Breast epithelium (tissue), 4 donors: ENCODE data around the gene TLE6. TPM values are rescaled to one million over a fixed set of nuclear protein-coding genes. Genes with fewer than 3 reads are reported as not detected.

Source experiments
- DNase-seq, 2 donors: peaks; one replicate each; pipeline ENCODE4 v3.0.0-alpha.2; 2019; ENCODE audit warnings: low spot score in 2 of 2
- H3K27ac ChIP-seq, 2 donors: fragments of 200-600 bp; sonication (generic) in 1 of 2; one replicate each; pipeline ENCODE4 v1.5.1; 2016 to 2019; ENCODE audit warnings: mild to moderate bottlenecking in 1 of 2
- H3K27me3 ChIP-seq, 2 donors: fragments of 200-600 bp; sonication (generic) in 1 of 2; one replicate each; pipeline versions ENCODE4 v1.5.1 to v1.6.0; 2017 to 2019; ENCODE audit warnings: control low read depth in 1 of 2, mild to moderate bottlenecking in 1 of 2
- H3K36me3 ChIP-seq: fragments of 200-600 bp; one replicate; pipeline ENCODE4 v1.5.1; 2019
- H3K4me1 ChIP-seq, 2 donors: fragments of 200-600 bp; sonication (generic); one replicate each; pipeline ENCODE4 v1.5.1; 2016 to 2019; ENCODE audit warnings: control low read depth in 1 of 2
- H3K4me3 ChIP-seq, 3 donors: fragments of 200-600 bp; sonication (generic); 1 replicate in 2 of 3; 2 replicates in 1 of 3; pipeline ENCODE4 v1.5.1; 2016 to 2019; ENCODE audit warnings: mild to moderate bottlenecking in 3 of 3, moderate library complexity in 2 of 3
- H3K9me3 ChIP-seq, 2 donors: fragments of 200-600 bp; sonication (generic) in 1 of 2; one replicate each; pipeline ENCODE4 v1.5.1; 2016 to 2019; ENCODE audit warnings: control low read depth in 1 of 2
- CTCF ChIP-seq, 3 donors: fragments of 450-650 bp; IDR thresholded peaks; one replicate each; pipeline ENCODE4 v1.5.1; 2016 to 2017; ENCODE audit warnings: antibody characterized with exemption in 3 of 3, mild to moderate bottlenecking in 3 of 3, moderate library complexity in 3 of 3
- POLR2A ChIP-seq: fragments of 450-650 bp; IDR thresholded peaks from one replicate; pipeline ENCODE4 v1.6.1; 2016; ENCODE audit warnings: antibody characterized with exemption, mild to moderate bottlenecking, moderate library complexity
- POLR2AphosphoS5 ChIP-seq, 3 donors: sonication (generic); formaldehyde crosslinking; IDR thresholded peaks; one replicate each; pipeline ENCODE4 v1.6.1; 2017; ENCODE audit warnings: antibody characterized with exemption in 3 of 3
- intact Hi-C: fragments of 100-400 bp; cut with DNase I; formaldehyde crosslinking; loops from one replicate; pipeline ENCODE4 v1.15.1; 2023; ENCODE audit warnings: low total_unique reads
- total RNA-seq, 3 donors: library from RNA; depleted of rRNA; stranded (reverse); fragments of >200 nt; gene quantifications; one replicate each; pipeline ENCODE4 v1.1.0, GENCODE V29; 2016

TLE6 gene
- total RNA-seq, 3 donors from 2014 or later = 1.6 to 4.3 (median 3.2) TPM

- Histone ChIP-seq H3K27ac (no peak overlapping the region), H3K36me3 (no peaks in the 10 kb centered on the region), H3K4me1 (peaks cover 5 to 11% of the 10 kb centered on the region in 2 donors), H3K27me3 (no peaks in the 10 kb centered on the region), H3K9me3 (no peaks in the 10 kb centered on the region), H3K4me3 (no peak overlapping the region)
- intact Hi-C loops = no loop called here
- DNase-seq = no peak
- TF ChIP-seq CTCF (IDR thresholded peaks at IDR 0.05) (no peak), POLR2A (no peak), POLR2AphosphoS5 (IDR thresholded peaks at IDR 0.05) (no peak)
These were observed 4.5 kb downstream of the TLE6 start for GRCh38 chr19:2981898-2982297.

- no peak for DNase-seq
- Histone ChIP-seq H3K36me3 (no peaks in the 10 kb centered on the region), H3K27ac (peak overlapping the region; percentile 96 to 98), H3K4me1 (peaks cover 4 to 11% of the 10 kb centered on the region in 2 donors), H3K4me3 (peak overlapping the region in 1 of 3 donors; percentile 69), H3K9me3 (no peaks in the 10 kb centered on the region), H3K27me3 (no peaks in the 10 kb centered on the region)
- intact Hi-C loops = no loop called here
- TF ChIP-seq CTCF (IDR thresholded peaks at IDR 0.05) (no peak), POLR2AphosphoS5 (IDR thresholded peaks at IDR 0.05) (no peak), POLR2A (no peak)
These were observed 5.2 kb downstream of the TLE6 start for GRCh38 chr19:2982561-2982960.

GRCh38 chr19:2982983-2983350, 5.6 kb downstream of the TLE6 start:
- peak; percentile 50 to 81 (median 64) for TF ChIP-seq POLR2AphosphoS5 (IDR thresholded peaks at IDR 0.05)
- TF ChIP-seq POLR2A = no peak
- TF ChIP-seq CTCF (IDR thresholded peaks at IDR 0.05) = no peak
- H3K9me3 ChIP-seq = no peaks in the 10 kb centered on the region
- intact Hi-C loops = no loop called here
- no peaks in the 10 kb centered on the region for H3K27me3 ChIP-seq
- H3K4me3 ChIP-seq = peak overlapping the region in 2 of 3 donors; percentile 46 to 69
- peak; percentile 94 to 96 for DNase-seq
- peak overlapping the region; percentile 96 to 98 for H3K27ac ChIP-seq
- no peaks in the 10 kb centered on the region for H3K36me3 ChIP-seq
- peaks cover 4 to 11% of the 10 kb centered on the region in 2 donors for H3K4me1 ChIP-seq

GRCh38 chr19:2983351-2984214, 6.2 kb downstream of the TLE6 start:
- DNase-seq = peak in 1 of 2 donors; percentile 86
- H3K9me3 ChIP-seq = no peaks in the 10 kb centered on the region
- H3K4me1 ChIP-seq = peaks cover 4 to 11% of the 10 kb centered on the region in 2 donors
- TF ChIP-seq POLR2A = no peak
- TF ChIP-seq POLR2AphosphoS5 (IDR thresholded peaks at IDR 0.05) = peak; percentile 17 to 80 (median 79)
- no peak for TF ChIP-seq CTCF (IDR thresholded peaks at IDR 0.05)
- H3K4me3 ChIP-seq = peak overlapping the region; percentile 29 to 69 (median 46)
- intact Hi-C loops = no loop called here
- H3K27me3 ChIP-seq = no peaks in the 10 kb centered on the region
- peak overlapping the region; percentile 96 to 98 for H3K27ac ChIP-seq
- no peaks in the 10 kb centered on the region for H3K36me3 ChIP-seq

GRCh38 chr19:2984215-2984528, 6.8 kb downstream of the TLE6 start:
- peak overlapping the region; percentile 29 to 69 (median 46) for H3K4me3 ChIP-seq
- TF ChIP-seq CTCF (IDR thresholded peaks at IDR 0.05) (no peak), POLR2A (no peak), POLR2AphosphoS5 (IDR thresholded peaks at IDR 0.05) (no peak)
- no peak for DNase-seq
- peak overlapping the region; percentile 96 to 98 for H3K27ac ChIP-seq
- peaks cover 4 to 11% of the 10 kb centered on the region in 2 donors for H3K4me1 ChIP-seq
- no peaks in the 10 kb centered on the region for H3K36me3 ChIP-seq
- intact Hi-C loops = no loop called here
- H3K27me3 ChIP-seq = no peaks in the 10 kb centered on the region
- no peaks in the 10 kb centered on the region for H3K9me3 ChIP-seq
